Neutrophil (primary cell): ENCODE results near the gene KLRD1.

ENCODE experiments used
- H3K27ac ChIP-seq: fragments of 200-600 bp; sonication (generic); 2 replicates; pipeline ENCODE4 v1.5.1; 2016; ENCODE audit warnings: mild to moderate bottlenecking, moderate library complexity
- H3K27me3 ChIP-seq: fragments of 200-600 bp; sonication (generic); 2 replicates; pipeline ENCODE4 v1.6.0; 2016; ENCODE audit warnings: mild to moderate bottlenecking
- H3K36me3 ChIP-seq: fragments of 200-600 bp; sonication (generic); 2 replicates; pipeline ENCODE4 v1.5.1; 2017
- H3K4me1 ChIP-seq, 2 experiments: fragments of 200-600 bp in 1 of 2; sonication (generic) in 1 of 2; 1 replicate in 1 of 2; 2 replicates in 1 of 2; pipeline versions ENCODE4 v1.5.1 to v1.6.1; 2013 to 2016; ENCODE audit warnings: low read depth in 1 of 2, low read length in 1 of 2, mild to moderate bottlenecking in 1 of 2, moderate library complexity in 1 of 2; ENCODE audit not compliant: control insufficient read depth in 1 of 2, insufficient read depth in 1 of 2
- H3K4me3 ChIP-seq, 2 experiments: fragments of 200-600 bp in 1 of 2; sonication (generic) in 1 of 2; 1 replicate in 1 of 2; 2 replicates in 1 of 2; pipeline ENCODE4 v1.5.1; 2013 to 2016; ENCODE audit warnings: low read depth in 1 of 2, low read length in 1 of 2, mild to moderate bottlenecking in 1 of 2, moderate library complexity in 1 of 2
- H3K9me3 ChIP-seq: fragments of 200-600 bp; sonication (generic); 2 replicates; pipeline ENCODE4 v1.5.1; 2016
- CTCF ChIP-seq: fragments of 200-600 bp; sonication (generic); IDR thresholded peaks from 2 replicates; pipeline ENCODE4 v1.5.1; 2016; ENCODE audit warnings: antibody characterized with exemption

KLRD1 gene

GRCh38 chr12:10362828-10363657 is 55.4 kb downstream of the KLRD1 start:
- no peaks in the 10 kb centered on the region for H3K9me3 ChIP-seq
- no peak for TF ChIP-seq CTCF
- peaks cover 32 to 39% of the 10 kb centered on the region in 2 experiments for H3K4me1 ChIP-seq
- H3K4me3 ChIP-seq, result no peak overlapping the region
- peak overlapping the region; percentile 79 for H3K27ac ChIP-seq
- H3K36me3 ChIP-seq, result no peaks in the 10 kb centered on the region
- H3K27me3 ChIP-seq, result no peaks in the 10 kb centered on the region

- no peak for TF ChIP-seq CTCF
Observed at GRCh38 chr12:10363658-10363913, 55.9 kb downstream of the KLRD1 start.

GRCh38 chr12:10363914-10364814 is 56.5 kb downstream of the KLRD1 start:
- H3K4me1 ChIP-seq, result peaks cover 32 to 39% of the 10 kb centered on the region in 2 experiments
- no peak for TF ChIP-seq CTCF

More at GRCh38 chr12:10363658-10363913, 55.9 kb downstream of the KLRD1 start:
- peak overlapping the region; percentile 79 for H3K27ac ChIP-seq
- H3K9me3 ChIP-seq, result no peaks in the 10 kb centered on the region
- peak overlapping the region in 1 of 2 experiments; percentile 97 for H3K4me3 ChIP-seq
- H3K4me1 ChIP-seq, result peaks cover 32 to 39% of the 10 kb centered on the region in 2 experiments
- no peaks in the 10 kb centered on the region for H3K36me3 ChIP-seq
- no peaks in the 10 kb centered on the region for H3K27me3 ChIP-seq

GRCh38 chr12:10364815-10365622 is 57.3 kb downstream of the KLRD1 start:
- no peak for TF ChIP-seq CTCF
- Histone ChIP-seq H3K4me3 (peak overlapping the region; percentile 81 to 97), H3K9me3 (no peaks in the 10 kb centered on the region), H3K36me3 (no peaks in the 10 kb centered on the region), H3K27ac (peak overlapping the region; percentile 79), H3K4me1 (peaks cover 32 to 39% of the 10 kb centered on the region in 2 experiments), H3K27me3 (no peaks in the 10 kb centered on the region)

More at GRCh38 chr12:10363914-10364814, 56.5 kb downstream of the KLRD1 start:
- Histone ChIP-seq H3K4me3 (peak overlapping the region; percentile 81 to 97), H3K27ac (peak overlapping the region; percentile 79), H3K9me3 (no peaks in the 10 kb centered on the region), H3K36me3 (no peaks in the 10 kb centered on the region), H3K27me3 (no peaks in the 10 kb centered on the region)
